GM13976 (cell line): Measurements from ENCODE around the gene SLC39A13.

ENCODE experiments used
- DNase-seq: peaks from one replicate; pipeline ENCODE4 v3.0.0; 2012; ENCODE audit warnings: low spot score
- in situ Hi-C: fragments of 300-500 bp; cut with MboI; formaldehyde crosslinking; loops from one replicate; pipeline ENCODE4 v1.12.0; 2022; ENCODE audit warnings: low sequenced_read_pairs, mixed read lengths, inconsistent platforms; ENCODE audit not compliant: unreplicated experiment
- TF ChIP-seq, protein P1 (sequence below): IDR thresholded peaks from 2 replicates; pipeline ENCODE4 v1.5.1; 2012; ENCODE audit warnings: borderline replicate concordance, mild to moderate bottlenecking; ENCODE audit not compliant: insufficient read depth; ENCODE audit errors: extremely low read depth, missing control alignments, control extremely low read depth

SLC39A13 gene

DNA sequence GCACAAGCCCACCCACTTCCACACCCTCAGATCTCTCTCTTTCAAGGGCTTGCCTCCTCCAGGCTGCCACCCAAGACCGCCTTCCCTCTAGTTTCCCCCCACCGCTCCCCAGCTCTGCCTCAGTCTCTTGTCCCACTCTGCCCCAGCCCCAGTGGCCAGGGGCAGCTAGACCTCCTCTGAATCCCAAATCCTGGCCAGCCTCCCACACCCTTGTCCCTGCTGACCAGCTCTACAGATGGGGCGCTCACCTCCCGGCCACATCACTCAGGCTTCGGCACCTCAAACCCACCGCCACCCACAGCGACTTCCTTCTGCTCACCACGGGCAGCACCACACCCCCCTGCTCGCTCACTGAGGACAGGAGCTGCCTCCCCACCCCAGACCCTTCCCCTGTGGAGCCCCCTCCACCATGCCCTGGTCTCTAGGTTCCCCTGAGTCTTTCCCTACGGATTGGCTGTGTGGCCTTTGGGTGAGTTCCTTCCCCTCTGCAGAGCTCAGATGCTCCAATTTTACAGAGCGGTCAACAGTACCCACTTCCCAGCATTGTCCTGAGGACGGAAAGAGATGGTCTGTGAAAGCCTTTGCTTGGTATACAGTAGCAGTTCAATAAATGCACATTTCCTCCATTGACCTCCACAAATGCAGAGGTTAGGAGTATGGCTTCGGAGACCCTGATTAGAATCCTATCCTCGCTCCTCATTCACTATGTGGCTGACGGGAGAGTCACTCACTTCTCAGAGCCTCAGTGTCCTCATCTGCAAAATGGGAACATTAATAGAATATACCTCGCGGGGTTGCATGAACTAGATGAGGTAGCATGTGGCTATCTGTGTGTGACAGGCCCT is 18.6 kb upstream of the SLC39A13 start:
- DNase-seq, result peak; percentile 24
- TF ChIP-seq, protein P1, sequence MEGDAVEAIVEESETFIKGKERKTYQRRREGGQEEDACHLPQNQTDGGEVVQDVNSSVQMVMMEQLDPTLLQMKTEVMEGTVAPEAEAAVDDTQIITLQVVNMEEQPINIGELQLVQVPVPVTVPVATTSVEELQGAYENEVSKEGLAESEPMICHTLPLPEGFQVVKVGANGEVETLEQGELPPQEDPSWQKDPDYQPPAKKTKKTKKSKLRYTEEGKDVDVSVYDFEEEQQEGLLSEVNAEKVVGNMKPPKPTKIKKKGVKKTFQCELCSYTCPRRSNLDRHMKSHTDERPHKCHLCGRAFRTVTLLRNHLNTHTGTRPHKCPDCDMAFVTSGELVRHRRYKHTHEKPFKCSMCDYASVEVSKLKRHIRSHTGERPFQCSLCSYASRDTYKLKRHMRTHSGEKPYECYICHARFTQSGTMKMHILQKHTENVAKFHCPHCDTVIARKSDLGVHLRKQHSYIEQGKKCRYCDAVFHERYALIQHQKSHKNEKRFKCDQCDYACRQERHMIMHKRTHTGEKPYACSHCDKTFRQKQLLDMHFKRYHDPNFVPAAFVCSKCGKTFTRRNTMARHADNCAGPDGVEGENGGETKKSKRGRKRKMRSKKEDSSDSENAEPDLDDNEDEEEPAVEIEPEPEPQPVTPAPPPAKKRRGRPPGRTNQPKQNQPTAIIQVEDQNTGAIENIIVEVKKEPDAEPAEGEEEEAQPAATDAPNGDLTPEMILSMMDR, result no peak
- in situ Hi-C loops, result no loop called here

DNA sequence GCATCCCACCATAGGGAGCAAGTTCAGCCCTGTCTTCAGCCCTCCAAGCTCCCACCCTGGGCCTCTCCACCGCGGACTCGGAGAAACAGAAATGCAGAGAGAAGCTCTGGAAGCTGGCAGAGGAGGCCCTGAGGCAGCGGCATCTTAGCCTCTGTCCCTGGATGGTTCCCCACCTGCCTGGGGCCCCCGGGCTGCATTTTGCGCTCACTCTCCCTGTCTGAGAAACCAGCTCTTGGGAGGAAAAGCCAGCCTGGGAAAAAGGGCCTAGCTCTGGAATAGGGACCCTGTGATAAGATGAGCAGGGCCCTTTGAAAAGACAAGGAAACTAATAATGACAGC is 18.0 kb upstream of the SLC39A13 start:
- no peak for DNase-seq
- in situ Hi-C loops, result no loop called here
- TF ChIP-seq, protein P1, result no peak

DNA sequence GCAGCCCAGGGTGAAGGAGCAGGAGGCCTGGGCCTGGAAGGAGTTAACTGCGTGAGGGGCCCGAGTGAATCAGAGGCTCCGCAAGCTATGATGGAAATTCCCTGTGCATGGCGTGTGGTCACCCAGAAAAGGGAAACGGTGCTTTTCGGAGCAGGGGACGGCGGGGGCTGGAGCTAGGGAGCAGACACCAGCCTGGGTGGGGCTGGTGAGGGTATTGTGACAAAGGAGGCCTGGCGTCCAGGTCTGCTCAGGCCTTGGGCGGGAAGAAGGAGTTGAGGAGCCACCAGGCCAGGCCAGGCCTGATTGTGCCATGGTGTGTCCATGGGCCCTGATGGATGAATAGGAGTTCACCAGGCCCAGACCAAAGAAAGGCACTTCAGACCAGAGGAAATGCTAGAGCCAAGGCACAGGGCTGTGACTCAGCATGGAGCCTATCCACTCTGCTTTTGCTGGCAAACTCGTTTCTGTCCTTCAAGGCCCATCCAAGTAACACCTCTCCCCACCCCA is 17.3 kb upstream of the SLC39A13 start:
- peak; percentile 53 for DNase-seq
- in situ Hi-C loops, result no loop called here
- TF ChIP-seq, protein P1, result no peak

DNA sequence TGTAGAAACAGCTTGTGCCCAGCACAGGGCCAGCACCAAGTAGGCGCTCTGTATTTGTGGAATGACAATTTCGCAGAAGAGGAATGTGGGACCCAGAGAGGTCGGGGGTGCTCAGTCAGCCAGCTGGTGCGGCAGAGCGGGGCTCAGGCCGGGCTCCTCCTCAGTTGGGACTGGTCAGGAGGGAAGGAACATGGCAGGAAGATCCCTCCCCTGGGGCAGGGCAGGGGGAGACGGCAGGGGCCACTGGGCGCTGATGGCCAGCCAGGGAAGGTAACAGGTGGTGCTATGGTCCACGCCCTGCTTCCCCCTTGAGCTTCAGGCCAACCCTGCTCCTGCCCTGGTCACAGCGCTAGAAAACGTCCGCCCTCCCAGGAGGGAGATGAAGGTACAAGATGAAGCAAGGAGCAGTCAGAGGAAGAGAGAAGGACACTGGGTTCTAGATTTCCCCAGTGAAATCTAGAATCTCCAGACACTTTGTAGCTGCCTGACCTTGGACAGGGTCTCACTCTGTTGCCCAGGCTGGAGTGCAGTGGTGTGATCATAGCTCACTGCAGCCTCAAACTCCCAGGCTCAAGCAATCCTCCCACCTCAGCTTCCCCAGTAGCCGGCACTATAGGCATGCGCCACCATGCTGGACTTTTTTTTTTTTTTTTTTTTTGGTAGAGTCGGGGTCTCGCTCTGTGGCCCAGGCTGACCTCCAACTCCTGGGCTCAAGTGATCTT is 16.5 kb upstream of the SLC39A13 start:
- no peak for DNase-seq
- TF ChIP-seq, protein P1, result no peak
- in situ Hi-C loops, result no loop called here

DNA sequence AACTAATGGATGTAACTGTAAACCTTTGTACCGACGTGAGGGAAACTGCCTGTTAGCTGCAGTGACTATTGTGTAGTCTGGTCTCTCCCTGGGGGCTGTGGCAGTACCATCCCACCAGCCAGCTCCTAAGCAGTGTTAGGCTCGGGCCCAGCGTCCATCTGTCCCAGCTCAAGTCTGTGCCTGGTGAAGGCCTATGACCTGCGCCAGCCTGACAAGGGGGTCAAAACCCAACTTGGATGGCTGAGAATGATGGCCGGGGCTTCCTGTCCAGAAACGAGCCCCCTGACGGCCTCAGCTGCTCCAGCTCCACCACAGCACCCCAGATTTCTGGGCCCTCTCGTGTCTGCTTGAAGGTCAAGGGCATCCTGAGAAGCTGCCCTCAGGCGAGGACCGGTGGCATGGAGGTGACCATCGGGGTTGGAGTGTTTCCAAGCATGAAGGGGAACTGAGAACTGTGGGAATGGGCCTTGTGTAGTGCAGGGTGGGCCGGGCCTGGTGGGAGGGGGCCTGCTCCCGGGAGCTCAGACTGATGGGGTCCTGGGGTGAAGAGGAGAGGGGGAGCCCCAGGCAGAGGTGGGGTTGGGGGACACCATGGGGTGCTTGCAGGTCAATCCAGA is 15.7 kb upstream of the SLC39A13 start:
- DNase-seq, result no peak
- in situ Hi-C loops, result no loop called here
- TF ChIP-seq, protein P1, result no peak
